Measurements from ENCODE around the gene JAZF1. TPM values are rescaled to one million over a fixed set of nuclear protein-coding genes. Genes with fewer than 3 reads are reported as not detected.

Gene JAZF1
- total and polyA plus RNA-seq, 2 of the 4 experiments (the other 2 are of a cell fraction) = 8.4 to 10.5 TPM

GRCh38 chr7:28083164-28083997, 97.2 kb downstream of the JAZF1 start:
- H2AFZ ChIP-seq (replicated peaks; ENCODE audit: low read length, poor library complexity) = no peak overlapping the region
- no peak overlapping the region for H3K27ac ChIP-seq (ENCODE audit: insufficient read depth, low read length)
- BruUV-seq (replicated peaks) = no TSS peak
- DNase-seq = peak; percentile 43
- no peak overlapping the region for H2BK5ac ChIP-seq (ENCODE audit: low read depth, low read length, poor library complexity, severe bottlenecking)
- H3K4me3 ChIP-seq (ENCODE audit: insufficient read depth, low read depth, low read length) = no peak overlapping the region
- in situ Hi-C loops (cut with MboI; ENCODE audit: low sequenced_read_pairs) = no loop called here
- peaks cover 13% of the 10 kb centered on the region for H3K9me1 ChIP-seq (ENCODE audit: insufficient read depth, low read length)
- H3K79me1 ChIP-seq (ENCODE audit: low read depth in 1 of 2, low read length in 2 of 2) = peaks cover 27 to 59% of the 10 kb centered on the region in 2 experiments; a peak in 3 of 4 replicates
- H4K5ac ChIP-seq (ENCODE audit: low read depth, low read length) = no peak overlapping the region
- no peak overlapping the region for H4K91ac ChIP-seq (ENCODE audit: insufficient read depth, low read depth, low read length)
- H4K20me1 ChIP-seq (ENCODE audit: insufficient read depth, low read length) = peaks cover 16% of the 10 kb centered on the region; the same call in 1 of the 2 replicates
- H3K27me3 ChIP-seq (ENCODE audit: control insufficient read depth, insufficient read depth, low read length) = no peaks in the 10 kb centered on the region
- WGBS, 2 experiments (ENCODE audit: extremely low coverage in 2 of 2, insufficient read length in 1 of 2) = 88% methylated on average over 1 of the region's 8 CpGs; no CpG with 5 or more reads in 1 of the 2 experiments
- ChIA-PET POLR2A (ENCODE audit: unreplicated experiment) (no interaction called here), CTCF (interaction anchor here (1.0 to 1.8 kb wide), 2 partner anchors 10 to 22 kb away, joined by 5 read pairs; no protein-coding TSS in a partner anchor)
- no peak overlapping the region for H2AK9ac ChIP-seq (replicated peaks; ENCODE audit: low read depth, low read length, poor library complexity)
- TF ChIP-seq CEBPB (IDR thresholded peaks at IDR 0.05; ENCODE audit: low read depth, low read length) (peak; percentile 94), CTCF (conservative IDR thresholded peaks at IDR 0.05; ENCODE audit: low read depth, low read length) (no peak)
- ATAC-seq (ENCODE audit: low read depth) = peak; percentile 64; the same call in 1 of the 2 replicates
- H2BK20ac ChIP-seq (ENCODE audit: low read depth, low read length) = no peak overlapping the region
- no peak overlapping the region for H2AK5ac ChIP-seq (ENCODE audit: low read depth, low read length)
- H3K56ac ChIP-seq (ENCODE audit: extremely low read depth, insufficient read depth, low read length) = no peak overlapping the region
- no peak overlapping the region for H3K23ac ChIP-seq (ENCODE audit: low read depth, low read length)
- no peak overlapping the region for H3K18ac ChIP-seq (ENCODE audit: low read depth, low read length)
- H4K8ac ChIP-seq (ENCODE audit: low read depth in 2 of 2, low read length in 2 of 2) = no peak overlapping the region
- dilution Hi-C loops (cut with HindIII; ENCODE audit: low sequenced_read_pairs, unreplicated experiment) = no loop called here
- intact Hi-C loops (cut with micrococcal nuclease) = no loop called here
- H3K4me2 ChIP-seq (ENCODE audit: low read depth, low read length) = no peak overlapping the region
- no peaks in the 10 kb centered on the region for H3K9me3 ChIP-seq (ENCODE audit: control insufficient read depth, insufficient read depth, low read length)
- H2BK120ac ChIP-seq (ENCODE audit: low read depth, low read length) = no peak overlapping the region
- H3K4ac ChIP-seq (ENCODE audit: low read depth, low read length) = no peak overlapping the region
- H3K4me1 ChIP-seq (ENCODE audit: control insufficient read depth, insufficient read depth, low read length) = peaks cover 8% of the 10 kb centered on the region
- H3K14ac ChIP-seq (replicated peaks; ENCODE audit: low read depth, low read length) = no peak overlapping the region
- H2BK15ac ChIP-seq (ENCODE audit: low read depth, low read length) = no peak overlapping the region
- H3K9ac ChIP-seq (ENCODE audit: low read depth, low read length) = no peak overlapping the region
- no peaks in the 10 kb centered on the region for H3K36me3 ChIP-seq (ENCODE audit: control insufficient read depth, insufficient read depth, low read length)

All from IMR-90 (cell line).